Neural cell (in vitro differentiated cells): ENCODE data around the gene DBNDD2. TPM values are rescaled to one million over a fixed set of nuclear protein-coding genes. Genes with fewer than 3 reads are reported as not detected.

Experiments used
- H2AFZ ChIP-seq: fragments of 200-600, 300-800 bp; sonication (generic), shearing (Covaris generic); 2 replicates; pipeline ENCODE4 v1.6.0; 2014; ENCODE audit warnings: low read depth, mild to moderate bottlenecking, antibody characterized with exemption, low read length, moderate library complexity
- H3F3A ChIP-seq: fragments of 200-600 bp; shearing (Covaris generic); 2 replicates; pipeline ENCODE4 v1.6.1; 2016; ENCODE audit warnings: mild to moderate bottlenecking, moderate library complexity, mixed read lengths, antibody characterized with exemption, low read length; ENCODE audit not compliant: insufficient read depth, poor library complexity, severe bottlenecking
- H3K27ac ChIP-seq: fragments of 200-600, 300-800 bp; sonication (generic), shearing (Covaris generic); 2 replicates; pipeline ENCODE4 v1.5.1; 2014; ENCODE audit warnings: mild to moderate bottlenecking, low read length, moderate library complexity
- H3K27me3 ChIP-seq: fragments of 300-800, 200-600 bp; sonication (generic), shearing (Covaris generic); 2 replicates; pipeline ENCODE4 v1.6.0; 2014; ENCODE audit warnings: mild to moderate bottlenecking, low read depth, low read length, moderate library complexity; ENCODE audit not compliant: insufficient read depth
- H3K36me3 ChIP-seq: fragments of 300-800, 200-600 bp; sonication (generic), shearing (Covaris generic); 2 replicates; pipeline ENCODE4 v1.5.1; 2014; ENCODE audit warnings: mild to moderate bottlenecking, antibody characterized with exemption, low read length, moderate library complexity; ENCODE audit not compliant: insufficient read depth
- H3K4me2 ChIP-seq: fragments of 300-800, 200-600 bp; sonication (generic), shearing (Covaris generic); 2 replicates; pipeline ENCODE4 v1.6.0; 2014; ENCODE audit warnings: mild to moderate bottlenecking, low read length
- H3K4me3 ChIP-seq: fragments of 300-800, 200-600 bp; sonication (generic), shearing (Covaris generic); 2 replicates; pipeline ENCODE4 v1.5.1; 2014; ENCODE audit warnings: mild to moderate bottlenecking, low read length, moderate library complexity
- H3K79me2 ChIP-seq: fragments of 200-600 bp; shearing (Covaris generic); replicated peaks from 2 replicates; pipeline ENCODE4 v1.6.0; 2014; ENCODE audit warnings: mild to moderate bottlenecking, low read length, moderate library complexity; ENCODE audit not compliant: insufficient read depth
- H3K9ac ChIP-seq: fragments of 300-800, 200-600 bp; sonication (generic), shearing (Covaris generic); 2 replicates; pipeline ENCODE4 v1.6.1; 2016; ENCODE audit warnings: mild to moderate bottlenecking, low read length, mixed read lengths
- H3K9me2 ChIP-seq: fragments of 200-600 bp; shearing (Covaris generic); 2 replicates; pipeline ENCODE4 v1.6.1; 2016; ENCODE audit warnings: mild to moderate bottlenecking, low read length, mixed read lengths; ENCODE audit not compliant: insufficient read depth
- H3K9me3 ChIP-seq: fragments of 200-600, 300-800 bp; sonication (generic), shearing (Covaris generic); 2 replicates; pipeline ENCODE4 v1.6.1; 2016; ENCODE audit warnings: mild to moderate bottlenecking, mixed run types, low read length, moderate library complexity, mixed read lengths
- H4K20me1 ChIP-seq: fragments of 200-600 bp; shearing (Covaris generic); 2 replicates; pipeline ENCODE4 v1.6.1; 2016; ENCODE audit warnings: mild to moderate bottlenecking, mixed run types; ENCODE audit not compliant: insufficient read depth
- EP300 ChIP-seq: fragments of 450-650 bp; conservative IDR thresholded peaks from 2 replicates; pipeline ENCODE4 v1.6.1; 2014; ENCODE audit warnings: antibody characterized with exemption, mild to moderate bottlenecking, moderate library complexity; ENCODE audit not compliant: poor library complexity, severe bottlenecking
- EZH2 ChIP-seq: fragments of 200-600, 300-800 bp; shearing (Covaris generic), sonication (generic); IDR thresholded peaks from 2 replicates; pipeline ENCODE4 v1.6.1; 2014; ENCODE audit warnings: antibody characterized with exemption, low read length, borderline replicate concordance, mild to moderate bottlenecking; ENCODE audit not compliant: insufficient read depth, poor library complexity, severe bottlenecking
- MXI1 ChIP-seq: fragments of 450-650 bp; conservative IDR thresholded peaks from 2 replicates; pipeline ENCODE4 v1.6.1; 2014; ENCODE audit warnings: antibody characterized with exemption, mild to moderate bottlenecking; ENCODE audit not compliant: poor library complexity, severe bottlenecking
- POLR2AphosphoS5 ChIP-seq: IDR thresholded peaks from 2 replicates; pipeline ENCODE4 v1.6.1; 2012
- RAD21 ChIP-seq: fragments of 450-650 bp; conservative IDR thresholded peaks from 2 replicates; pipeline ENCODE4 v1.6.1; 2014; ENCODE audit warnings: antibody characterized with exemption, mild to moderate bottlenecking, moderate library complexity
- SMC3 ChIP-seq: fragments of 450-650 bp; conservative IDR thresholded peaks from 2 replicates; pipeline ENCODE4 v1.6.1; 2014; ENCODE audit warnings: antibody characterized with exemption, mild to moderate bottlenecking, moderate library complexity; ENCODE audit not compliant: poor library complexity
- TAF1 ChIP-seq: IDR thresholded peaks from 2 replicates; pipeline ENCODE4 v1.6.1; 2012; ENCODE audit warnings: low read depth
- polyA plus RNA-seq: library from polyadenylated mRNA; depleted of rRNA; stranded (reverse); fragments of >200 nt; gene quantifications from 2 replicates; pipeline ENCODE4 v1.2.3, GENCODE V29; 2014
- TF ChIP-seq, protein P1 (sequence below): fragments of 450-650 bp; IDR thresholded peaks from 2 replicates; pipeline ENCODE4 v1.5.1; 2014; ENCODE audit warnings: antibody characterized with exemption, mild to moderate bottlenecking, moderate library complexity; ENCODE audit not compliant: poor library complexity, severe bottlenecking
- TF ChIP-seq, protein P2 (sequence below): IDR thresholded peaks from 2 replicates; pipeline ENCODE4 v1.6.1; 2012; ENCODE audit warnings: borderline replicate concordance

Gene DBNDD2
- polyA plus RNA-seq, 1 donor from 2014 or later = 9.1 TPM

DNA sequence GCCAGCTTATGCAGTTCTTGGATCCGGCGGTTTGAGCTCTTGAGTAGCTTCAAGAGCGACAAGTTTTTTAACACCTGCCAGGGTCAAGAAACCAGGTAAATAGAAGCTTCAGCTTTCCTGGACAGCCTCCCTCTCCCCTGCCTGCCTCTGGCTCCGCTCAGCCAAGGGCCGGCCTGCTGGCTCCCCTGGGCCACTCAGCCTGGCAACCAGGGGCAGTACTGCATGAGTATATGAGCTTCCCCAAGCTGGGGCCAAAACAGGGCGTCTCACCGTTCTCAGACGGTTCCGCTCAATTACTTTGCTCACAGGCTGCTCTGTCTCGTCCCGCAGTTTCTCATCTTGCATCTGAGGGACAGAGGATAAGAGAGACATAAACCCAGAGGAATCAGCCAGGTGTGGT is 30.8 kb upstream of the DBNDD2 start:
- H4K20me1 ChIP-seq = no peaks in the 10 kb centered on the region
- no peak overlapping the region for H2AFZ ChIP-seq
- no peaks in the 10 kb centered on the region for H3K9me3 ChIP-seq
- H3K4me3 ChIP-seq = no peak overlapping the region
- H3F3A ChIP-seq = no peaks in the 10 kb centered on the region
- H3K9ac ChIP-seq = no peak overlapping the region
- H3K27ac ChIP-seq = no peak overlapping the region
- no peaks in the 10 kb centered on the region for H3K79me2 ChIP-seq
- H3K36me3 ChIP-seq = no peaks in the 10 kb centered on the region
- H3K27me3 ChIP-seq = no peaks in the 10 kb centered on the region
- TF ChIP-seq, protein P1, sequence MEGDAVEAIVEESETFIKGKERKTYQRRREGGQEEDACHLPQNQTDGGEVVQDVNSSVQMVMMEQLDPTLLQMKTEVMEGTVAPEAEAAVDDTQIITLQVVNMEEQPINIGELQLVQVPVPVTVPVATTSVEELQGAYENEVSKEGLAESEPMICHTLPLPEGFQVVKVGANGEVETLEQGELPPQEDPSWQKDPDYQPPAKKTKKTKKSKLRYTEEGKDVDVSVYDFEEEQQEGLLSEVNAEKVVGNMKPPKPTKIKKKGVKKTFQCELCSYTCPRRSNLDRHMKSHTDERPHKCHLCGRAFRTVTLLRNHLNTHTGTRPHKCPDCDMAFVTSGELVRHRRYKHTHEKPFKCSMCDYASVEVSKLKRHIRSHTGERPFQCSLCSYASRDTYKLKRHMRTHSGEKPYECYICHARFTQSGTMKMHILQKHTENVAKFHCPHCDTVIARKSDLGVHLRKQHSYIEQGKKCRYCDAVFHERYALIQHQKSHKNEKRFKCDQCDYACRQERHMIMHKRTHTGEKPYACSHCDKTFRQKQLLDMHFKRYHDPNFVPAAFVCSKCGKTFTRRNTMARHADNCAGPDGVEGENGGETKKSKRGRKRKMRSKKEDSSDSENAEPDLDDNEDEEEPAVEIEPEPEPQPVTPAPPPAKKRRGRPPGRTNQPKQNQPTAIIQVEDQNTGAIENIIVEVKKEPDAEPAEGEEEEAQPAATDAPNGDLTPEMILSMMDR = no peak
- no peak for TF ChIP-seq RAD21
- TF ChIP-seq TAF1 = no peak
- no peak for TF ChIP-seq POLR2AphosphoS5
- no peak for TF ChIP-seq EP300
- TF ChIP-seq, protein P2, sequence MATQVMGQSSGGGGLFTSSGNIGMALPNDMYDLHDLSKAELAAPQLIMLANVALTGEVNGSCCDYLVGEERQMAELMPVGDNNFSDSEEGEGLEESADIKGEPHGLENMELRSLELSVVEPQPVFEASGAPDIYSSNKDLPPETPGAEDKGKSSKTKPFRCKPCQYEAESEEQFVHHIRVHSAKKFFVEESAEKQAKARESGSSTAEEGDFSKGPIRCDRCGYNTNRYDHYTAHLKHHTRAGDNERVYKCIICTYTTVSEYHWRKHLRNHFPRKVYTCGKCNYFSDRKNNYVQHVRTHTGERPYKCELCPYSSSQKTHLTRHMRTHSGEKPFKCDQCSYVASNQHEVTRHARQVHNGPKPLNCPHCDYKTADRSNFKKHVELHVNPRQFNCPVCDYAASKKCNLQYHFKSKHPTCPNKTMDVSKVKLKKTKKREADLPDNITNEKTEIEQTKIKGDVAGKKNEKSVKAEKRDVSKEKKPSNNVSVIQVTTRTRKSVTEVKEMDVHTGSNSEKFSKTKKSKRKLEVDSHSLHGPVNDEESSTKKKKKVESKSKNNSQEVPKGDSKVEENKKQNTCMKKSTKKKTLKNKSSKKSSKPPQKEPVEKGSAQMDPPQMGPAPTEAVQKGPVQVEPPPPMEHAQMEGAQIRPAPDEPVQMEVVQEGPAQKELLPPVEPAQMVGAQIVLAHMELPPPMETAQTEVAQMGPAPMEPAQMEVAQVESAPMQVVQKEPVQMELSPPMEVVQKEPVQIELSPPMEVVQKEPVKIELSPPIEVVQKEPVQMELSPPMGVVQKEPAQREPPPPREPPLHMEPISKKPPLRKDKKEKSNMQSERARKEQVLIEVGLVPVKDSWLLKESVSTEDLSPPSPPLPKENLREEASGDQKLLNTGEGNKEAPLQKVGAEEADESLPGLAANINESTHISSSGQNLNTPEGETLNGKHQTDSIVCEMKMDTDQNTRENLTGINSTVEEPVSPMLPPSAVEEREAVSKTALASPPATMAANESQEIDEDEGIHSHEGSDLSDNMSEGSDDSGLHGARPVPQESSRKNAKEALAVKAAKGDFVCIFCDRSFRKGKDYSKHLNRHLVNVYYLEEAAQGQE = no peak
- TF ChIP-seq EZH2 = no peak
- TF ChIP-seq MXI1 = no peak
- no peak for TF ChIP-seq SMC3
- H3K9me2 ChIP-seq = no peaks in the 10 kb centered on the region
- H3K4me2 ChIP-seq = no peak overlapping the region

DNA sequence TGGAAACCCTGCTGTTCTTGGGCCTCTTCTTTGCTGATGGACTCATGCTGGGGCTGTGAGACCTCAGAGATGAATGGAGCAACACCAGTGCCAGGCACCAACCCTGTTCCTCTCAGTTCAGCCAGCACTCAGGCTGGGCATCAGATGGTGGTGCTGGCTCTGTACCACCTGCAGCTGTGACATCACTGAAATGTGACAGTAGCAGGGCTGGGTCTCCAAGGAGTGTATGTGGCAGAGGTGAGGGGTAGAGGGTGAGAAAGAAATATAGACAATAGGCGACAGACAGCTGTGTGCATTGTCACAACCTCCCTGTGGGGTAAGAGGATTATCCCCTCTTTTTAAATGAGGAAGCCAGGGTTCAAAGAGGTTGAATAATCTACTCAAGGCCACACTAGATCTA is 29.9 kb upstream of the DBNDD2 start, which contains the start of gene TP53TG5:
Gene TP53TG5 (minus strand): TSS at position 135 of the 400 bp plus-strand sequence. CDS start 89 bp downstream, at position 46.
- Histone ChIP-seq H2AFZ (no peak within 1 kb of the TSS), H3K36me3 (no peaks in the 10 kb centered on the region), H3F3A (no peaks in the 10 kb centered on the region), H3K79me2 (no peaks in the 10 kb centered on the region), H3K4me2 (no peak within 1 kb of the TSS), H4K20me1 (no peaks in the 10 kb centered on the region), H3K27me3 (no peaks in the 10 kb centered on the region), H3K9ac (no peak within 1 kb of the TSS), H3K27ac (no peak within 1 kb of the TSS), H3K4me3 (no peak within 1 kb of the TSS), H3K9me3 (no peaks in the 10 kb centered on the region), H3K9me2 (no peaks in the 10 kb centered on the region)
- TF ChIP-seq SMC3 (no peak), EP300 (no peak), TAF1 (no peak), POLR2AphosphoS5 (no peak), RAD21 (no peak), MXI1 (no peak), EZH2 (no peak)
- TF ChIP-seq, protein P1 = no peak
- TF ChIP-seq, protein P2 = no peak
